ENCODE results near the gene VANGL2. TPM values are rescaled to one million over a fixed set of nuclear protein-coding genes. Genes with fewer than 3 reads are reported as not detected.
"Not testable (repeated sequence)": the region's sequence is repeated elsewhere in the genome, so short reads cannot be mapped to it uniquely, and the experiment has no call there.

The VANGL2 gene
- polyA plus RNA-seq, 4 donors = 25.6 to 38.9 (median 35.4) TPM

- no peak for DNase-seq (ENCODE audit: low read depth in 4 of 4, low spot score in 3 of 4)
Measured at GRCh38 chr1:160369087-160369486, 31.3 kb upstream of the VANGL2 start.

- DNase-seq (ENCODE audit: low read depth in 4 of 4, low spot score in 3 of 4) = no peak
Measured at GRCh38 chr1:160370561-160371345, 29.6 kb upstream of the VANGL2 start.

DNA sequence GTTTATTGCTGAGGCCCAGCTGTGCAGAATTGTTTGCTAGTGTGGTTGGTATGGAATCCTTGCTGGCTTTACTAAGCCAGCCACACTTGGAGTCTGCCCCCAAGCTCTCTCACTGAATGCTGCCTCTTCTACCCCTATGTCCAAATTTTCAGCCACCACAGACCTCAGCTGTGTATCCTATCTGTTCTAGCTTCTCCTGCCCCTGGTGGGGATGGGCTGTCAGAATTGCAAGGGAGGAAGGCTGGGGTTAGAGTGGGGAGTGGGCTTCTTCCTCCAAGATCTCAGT is 29.1 kb upstream of the VANGL2 start:
- no peak for DNase-seq (ENCODE audit: low read depth in 4 of 4, low spot score in 3 of 4)

GRCh38 chr1:160371756-160372155 is 28.6 kb upstream of the VANGL2 start:
- no peak for DNase-seq (ENCODE audit: low read depth in 4 of 4, low spot score in 3 of 4)

DNA sequence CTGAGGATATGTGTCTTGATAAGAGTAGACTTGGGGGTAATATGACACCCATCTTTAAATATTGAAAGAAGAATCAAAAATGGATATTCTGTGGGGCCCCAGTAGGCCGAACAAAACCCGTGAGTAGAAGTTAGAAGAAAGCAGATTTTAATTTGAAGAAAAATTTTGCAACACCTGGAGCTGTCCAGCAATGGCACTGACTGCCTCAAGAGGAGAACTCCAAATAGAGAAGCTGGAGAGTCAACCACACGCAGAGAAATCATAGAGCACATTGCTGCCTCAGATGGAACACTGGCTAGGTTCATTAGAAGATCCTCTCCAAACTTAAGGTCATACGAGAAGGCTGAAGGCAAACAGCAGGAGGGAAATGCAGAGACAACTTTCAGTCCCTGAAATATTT is 26.7 kb upstream of the VANGL2 start:
- no peak for DNase-seq (ENCODE audit: low read depth in 4 of 4, low spot score in 3 of 4)

DNA sequence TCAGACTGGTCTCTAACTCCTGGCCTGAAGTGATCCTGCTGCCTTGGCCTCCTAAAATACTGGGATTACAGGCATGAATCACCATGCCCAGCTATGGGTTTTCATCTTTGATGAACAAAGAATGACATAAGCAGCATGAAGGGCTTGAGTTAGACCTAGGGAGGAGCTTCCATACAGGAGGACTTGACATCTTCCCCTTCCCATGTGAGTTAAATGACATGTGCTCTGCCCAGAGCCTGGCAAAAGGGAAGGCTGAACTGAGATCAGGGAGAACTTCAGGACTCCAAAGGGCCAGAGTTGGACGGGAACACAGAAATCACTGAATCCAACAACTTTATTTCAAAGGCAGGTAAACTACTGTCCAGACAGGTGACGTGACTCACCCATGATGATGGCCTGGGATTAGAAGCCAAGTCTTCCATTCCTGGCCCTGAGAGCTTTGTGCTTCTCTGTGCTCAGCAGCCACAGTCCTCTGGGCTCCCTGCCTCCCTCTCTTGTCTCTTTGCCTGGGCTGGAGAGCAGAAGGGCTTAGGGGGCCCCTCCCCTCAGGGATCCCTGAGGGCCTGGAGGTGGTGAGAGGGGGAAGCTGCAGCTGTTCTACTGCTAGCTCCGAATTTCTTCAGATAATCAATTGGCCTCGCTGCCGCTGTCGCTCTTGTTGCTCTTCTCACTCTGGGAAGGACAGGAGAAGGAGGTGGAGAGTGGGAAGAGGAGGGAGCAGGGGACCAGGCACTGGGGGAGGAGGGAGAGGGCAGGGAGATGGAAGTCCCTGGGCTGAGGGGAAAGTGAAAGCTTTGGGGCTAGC is 25.9 kb upstream of the VANGL2 start:
- DNase-seq (ENCODE audit: low read depth in 4 of 4, low spot score in 3 of 4) = no peak

- no peak for DNase-seq (ENCODE audit: low read depth in 4 of 4, low spot score in 3 of 4)
Measured at GRCh38 chr1:160375788-160376524, 24.4 kb upstream of the VANGL2 start.

DNA sequence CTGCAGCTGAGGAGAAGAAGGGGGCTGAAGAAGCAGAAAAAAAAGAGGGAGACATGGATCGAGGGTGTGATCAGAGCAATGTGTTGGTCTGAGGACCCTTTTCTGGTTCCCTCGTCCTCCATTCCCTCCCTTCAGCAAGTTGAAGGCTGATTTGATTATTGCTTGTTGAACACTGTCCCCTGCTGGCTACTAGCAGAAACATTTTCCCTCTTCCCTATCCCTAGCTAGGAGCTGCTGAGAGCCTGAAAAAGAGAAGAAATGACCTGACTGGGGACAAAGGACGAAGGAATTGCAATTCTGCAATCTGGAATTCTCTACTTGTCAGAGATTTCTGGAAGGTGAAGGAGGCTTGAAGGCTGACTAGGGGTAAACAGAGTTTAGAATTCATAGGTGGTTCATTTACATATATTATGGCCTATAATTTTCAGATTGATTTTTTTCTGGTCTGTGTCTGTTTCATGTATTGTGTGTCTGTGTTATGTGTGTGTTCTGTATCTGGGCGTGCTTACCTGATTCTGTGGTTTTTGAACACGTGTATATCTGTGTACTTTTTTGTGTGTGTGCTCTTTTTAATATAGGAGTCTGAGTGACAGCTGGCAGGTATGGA is 23.7 kb upstream of the VANGL2 start:
- peak in 3 of 4 donors; percentile 38 to 49 (median 39) for DNase-seq (ENCODE audit: low read depth in 4 of 4, low spot score in 3 of 4)

DNA sequence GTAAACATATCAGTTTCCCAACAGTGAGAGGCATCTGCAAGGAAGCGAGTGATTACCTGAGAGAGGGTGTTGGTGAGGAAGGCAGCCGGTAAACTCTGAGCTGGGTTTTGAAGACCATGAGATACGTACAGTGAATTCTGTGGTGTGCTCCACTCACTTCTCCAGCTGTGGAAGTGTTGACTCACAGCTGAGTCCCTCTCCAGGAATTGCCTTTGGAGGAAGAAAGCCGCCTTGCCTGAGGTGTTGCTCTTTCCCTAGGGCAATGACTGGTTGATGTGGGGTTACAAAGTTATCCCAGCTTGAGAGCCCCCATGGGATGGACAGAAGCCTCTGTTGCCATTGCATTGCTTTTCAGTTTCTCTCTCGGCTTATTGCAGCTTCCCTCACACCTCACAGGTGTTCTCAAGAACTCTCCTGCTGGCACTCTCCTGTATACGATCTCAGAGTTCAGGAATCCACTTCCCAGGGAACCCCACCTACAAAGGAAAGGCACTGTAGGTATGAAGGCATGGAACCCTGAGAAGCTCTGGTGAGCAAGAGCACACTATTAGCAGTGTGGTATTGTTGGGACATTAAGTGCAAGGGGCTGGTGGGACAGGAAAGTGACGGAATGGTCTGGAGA is 22.7 kb upstream of the VANGL2 start:
- no peak for DNase-seq (ENCODE audit: low read depth in 4 of 4, low spot score in 3 of 4)

DNA sequence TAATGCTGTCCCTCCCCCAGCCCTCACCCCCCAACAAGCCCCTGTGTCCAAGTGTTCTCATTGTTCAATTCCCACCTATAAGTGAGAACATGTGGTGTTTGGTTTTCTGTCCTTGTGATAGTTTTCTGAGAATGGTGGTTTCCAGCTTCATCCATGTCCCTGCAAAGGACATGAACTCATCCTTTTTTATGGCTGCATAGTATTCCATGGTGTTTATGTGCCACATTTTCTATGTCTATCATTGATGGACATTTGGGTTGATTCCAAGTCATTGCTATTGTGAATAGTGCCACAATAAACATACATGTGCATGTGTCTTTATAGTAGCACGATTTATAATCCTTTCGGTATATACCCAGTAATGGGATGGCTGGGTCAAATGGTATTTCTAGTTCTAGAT is 15.6 kb upstream of the VANGL2 start:
- DNase-seq (ENCODE audit: low read depth in 4 of 4, low spot score in 3 of 4) = not testable (repeated sequence)

GRCh38 chr1:160388406-160388805 is 12.0 kb upstream of the VANGL2 start:
- not testable (repeated sequence) for DNase-seq (ENCODE audit: low read depth in 4 of 4, low spot score in 3 of 4)

DNA sequence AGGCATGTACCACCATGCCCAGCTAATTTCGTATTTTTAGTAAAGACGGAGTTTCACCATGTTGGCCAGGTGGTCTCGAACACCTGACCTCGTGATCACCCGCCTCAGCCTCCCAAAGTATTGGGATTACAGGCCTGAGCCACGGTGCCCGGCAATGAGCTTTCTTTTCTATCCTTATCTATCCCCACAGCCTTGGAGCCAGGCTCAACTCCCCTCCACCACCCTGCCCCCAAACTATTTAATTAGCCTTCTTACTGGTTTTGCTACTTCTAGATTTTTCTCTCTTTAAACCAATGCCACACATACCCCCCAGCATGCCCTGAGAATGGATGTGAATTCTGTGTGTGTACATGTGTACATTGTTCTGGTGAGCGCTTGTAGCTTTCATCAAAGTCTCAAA is 5.7 kb upstream of the VANGL2 start:
- DNase-seq (ENCODE audit: low read depth in 4 of 4, low spot score in 3 of 4) = no peak

- DNase-seq (ENCODE audit: low read depth in 4 of 4, low spot score in 3 of 4) = no peak
Measured at GRCh38 chr1:160397651-160398050, 2.7 kb upstream of the VANGL2 start.

DNA sequence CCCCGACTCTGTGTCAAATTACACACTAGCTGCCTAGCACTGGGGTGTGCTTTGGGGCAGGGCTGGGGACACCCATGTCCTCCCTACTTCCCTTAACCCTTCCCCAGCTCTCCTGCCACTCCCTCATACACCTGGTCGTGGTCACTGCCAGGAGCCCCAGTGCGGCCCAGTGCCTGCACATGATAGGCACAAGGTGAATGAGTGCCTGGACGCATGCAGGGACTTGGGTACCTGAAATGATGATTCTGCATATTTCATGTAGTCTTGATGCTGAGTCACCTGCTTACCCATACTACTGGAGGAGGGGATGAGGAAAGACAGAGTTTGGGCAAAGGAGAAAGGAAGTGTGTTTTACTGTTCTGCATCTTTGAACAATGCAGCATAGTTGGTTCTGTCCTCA is 1.5 kb upstream of the VANGL2 start:
- no peak for DNase-seq (ENCODE audit: low read depth in 4 of 4, low spot score in 3 of 4)

GRCh38 chr1:160399544-160400222 is 681 bp upstream of the VANGL2 start:
- DNase-seq (ENCODE audit: low read depth in 4 of 4, low spot score in 3 of 4) = no peak

DNA sequence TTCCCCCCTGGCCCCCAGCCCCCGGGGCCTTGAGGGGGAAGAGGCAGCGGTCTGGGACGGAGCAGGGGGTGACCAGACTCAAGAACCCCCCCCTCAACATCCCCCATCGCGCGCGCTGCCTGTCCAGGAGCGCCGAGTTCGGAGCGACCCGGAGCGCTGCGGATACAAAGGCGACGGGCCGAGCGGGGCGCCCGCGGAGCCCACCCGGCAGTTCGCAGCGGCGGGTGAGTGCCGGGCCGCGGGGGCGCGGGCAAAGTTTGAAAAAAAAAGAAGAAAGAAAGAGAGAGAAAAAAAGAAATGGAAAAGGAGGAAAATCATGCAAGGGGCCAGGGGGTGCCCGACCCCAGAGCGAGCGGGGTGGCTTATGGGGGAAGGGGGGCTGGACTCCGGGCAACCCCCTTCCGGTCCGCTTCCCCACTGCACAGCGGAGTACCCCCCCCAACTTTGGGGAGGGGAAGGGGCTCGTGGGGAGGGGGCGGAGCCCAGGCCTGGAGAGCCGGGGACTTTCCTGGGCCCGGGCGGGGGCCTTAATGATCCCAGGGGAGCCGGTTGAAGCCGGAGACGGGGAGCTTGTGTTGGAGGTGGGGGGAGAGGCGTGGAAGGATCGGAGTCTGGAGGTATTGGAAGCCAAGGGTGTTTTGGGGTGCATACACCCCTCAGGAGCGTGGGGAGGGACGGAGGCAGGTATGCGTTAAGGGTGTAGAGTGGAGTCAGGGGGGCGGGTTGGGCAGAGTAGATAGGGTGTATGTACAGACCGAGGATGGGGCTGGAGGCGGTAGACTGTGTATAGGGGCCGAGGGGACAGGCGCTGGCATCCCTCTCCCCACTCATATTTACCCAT is 502 bp downstream of the VANGL2 start:
- DNase-seq (ENCODE audit: low read depth in 4 of 4, low spot score in 3 of 4) = no peak

DNA sequence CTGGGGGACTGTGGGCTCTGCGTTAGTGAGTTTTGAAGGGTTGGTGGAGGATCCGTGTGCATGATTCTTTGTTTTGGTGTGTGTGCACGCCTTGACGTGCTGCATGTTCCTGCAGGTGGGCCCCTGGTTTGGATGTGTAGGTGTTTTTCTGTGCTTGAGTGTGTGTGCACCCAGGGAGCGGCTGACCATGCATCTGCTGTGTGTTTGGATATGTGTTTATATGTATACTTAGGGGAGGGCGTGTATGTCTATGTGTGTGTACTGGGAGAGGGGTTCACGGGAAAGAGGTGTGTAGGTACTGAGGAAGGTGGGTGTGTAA is 1.1 kb downstream of the VANGL2 start:
- no peak for DNase-seq (ENCODE audit: low read depth in 4 of 4, low spot score in 3 of 4)

GRCh38 chr1:160402001-160402795 is 1.8 kb downstream of the VANGL2 start:
- no peak for DNase-seq (ENCODE audit: low read depth in 4 of 4, low spot score in 3 of 4)

GRCh38 chr1:160403244-160403643 is 2.9 kb downstream of the VANGL2 start:
- no peak for DNase-seq (ENCODE audit: low read depth in 4 of 4, low spot score in 3 of 4)
